ENCODE results near the gene DBNDD1. TPM values are rescaled to one million over a fixed set of nuclear protein-coding genes. Genes with fewer than 3 reads are reported as not detected.

DBNDD1 gene
- total RNA-seq, 1 donor from 2014 or later: 77.8 TPM

GRCh38 chr16:90022209-90023077, 3.2 kb upstream of the DBNDD1 start:
- peaks cover 9% of the 10 kb centered on the region for H3K27me3 Mint-ChIP-seq (ENCODE audit: unreplicated experiment)
- peak overlapping the region; percentile 85 for H3K4me3 Mint-ChIP-seq (ENCODE audit: unreplicated experiment)
- H3K36me3 Mint-ChIP-seq (ENCODE audit: unreplicated experiment): no peaks in the 10 kb centered on the region
- no peak for TF ChIP-seq CTCF (IDR thresholded peaks at IDR 0.05; ENCODE audit: partially characterized antibody, unreplicated experiment)
- peaks cover 16% of the 10 kb centered on the region for H3K4me1 Mint-ChIP-seq (ENCODE audit: low read depth, unreplicated experiment)
- peaks cover 11% of the 10 kb centered on the region for H3K9me3 Mint-ChIP-seq (ENCODE audit: unreplicated experiment)
- DNase-seq: peak; percentile 96
- peak overlapping the region; percentile 95 for H3K27ac Mint-ChIP-seq (ENCODE audit: unreplicated experiment)

- H3K36me3 Mint-ChIP-seq (ENCODE audit: unreplicated experiment): no peaks in the 10 kb centered on the region
- H3K27ac Mint-ChIP-seq (ENCODE audit: unreplicated experiment): peak overlapping the region; percentile 62
- peaks cover 11% of the 10 kb centered on the region for H3K9me3 Mint-ChIP-seq (ENCODE audit: unreplicated experiment)
- peaks cover 16% of the 10 kb centered on the region for H3K4me1 Mint-ChIP-seq (ENCODE audit: low read depth, unreplicated experiment)
- TF ChIP-seq CTCF (IDR thresholded peaks at IDR 0.05; ENCODE audit: partially characterized antibody, unreplicated experiment): no peak
- H3K4me3 Mint-ChIP-seq (ENCODE audit: unreplicated experiment): peak overlapping the region; percentile 52
- DNase-seq: no peak
- H3K27me3 Mint-ChIP-seq (ENCODE audit: unreplicated experiment): peaks cover 11% of the 10 kb centered on the region
These were observed 1.7 kb upstream of the DBNDD1 start for GRCh38 chr16:90020838-90021382.

GRCh38 chr16:90020260-90020837, 1.1 kb upstream of the DBNDD1 start:
- TF ChIP-seq CTCF (IDR thresholded peaks at IDR 0.05; ENCODE audit: partially characterized antibody, unreplicated experiment): no peak
- peaks cover 16% of the 10 kb centered on the region for H3K4me1 Mint-ChIP-seq (ENCODE audit: low read depth, unreplicated experiment)
- DNase-seq: no peak

GRCh38 chr16:90019543-90020259, 445 bp upstream of the DBNDD1 start:
- H3K27me3 Mint-ChIP-seq (ENCODE audit: unreplicated experiment): peaks cover 11% of the 10 kb centered on the region
- H3K4me1 Mint-ChIP-seq (ENCODE audit: low read depth, unreplicated experiment): peaks cover 16% of the 10 kb centered on the region
- H3K4me3 Mint-ChIP-seq (ENCODE audit: unreplicated experiment): peak overlapping the region; percentile 87
- peak overlapping the region; percentile 77 for H3K27ac Mint-ChIP-seq (ENCODE audit: unreplicated experiment)
- peaks cover 11% of the 10 kb centered on the region for H3K9me3 Mint-ChIP-seq (ENCODE audit: unreplicated experiment)
- no peaks in the 10 kb centered on the region for H3K36me3 Mint-ChIP-seq (ENCODE audit: unreplicated experiment)
- peak; percentile 81 for DNase-seq
- peak; percentile 45 for TF ChIP-seq CTCF (IDR thresholded peaks at IDR 0.05; ENCODE audit: partially characterized antibody, unreplicated experiment)

More at GRCh38 chr16:90020260-90020837, 1.1 kb upstream of the DBNDD1 start:
- peak overlapping the region; percentile 87 for H3K4me3 Mint-ChIP-seq (ENCODE audit: unreplicated experiment)
- H3K27ac Mint-ChIP-seq (ENCODE audit: unreplicated experiment): peak overlapping the region; percentile 77
- peaks cover 11% of the 10 kb centered on the region for H3K9me3 Mint-ChIP-seq (ENCODE audit: unreplicated experiment)
- no peaks in the 10 kb centered on the region for H3K36me3 Mint-ChIP-seq (ENCODE audit: unreplicated experiment)
- H3K27me3 Mint-ChIP-seq (ENCODE audit: unreplicated experiment): peaks cover 11% of the 10 kb centered on the region
